ENCODE measurements around the gene HIVEP1. TPM values are rescaled to one million over a fixed set of nuclear protein-coding genes. Genes with fewer than 3 reads are reported as not detected.

Gene HIVEP1
- total RNA-seq, 6 donors from 2014 or later, result 22.9 to 48.5 (median 30.4) TPM

DNA sequence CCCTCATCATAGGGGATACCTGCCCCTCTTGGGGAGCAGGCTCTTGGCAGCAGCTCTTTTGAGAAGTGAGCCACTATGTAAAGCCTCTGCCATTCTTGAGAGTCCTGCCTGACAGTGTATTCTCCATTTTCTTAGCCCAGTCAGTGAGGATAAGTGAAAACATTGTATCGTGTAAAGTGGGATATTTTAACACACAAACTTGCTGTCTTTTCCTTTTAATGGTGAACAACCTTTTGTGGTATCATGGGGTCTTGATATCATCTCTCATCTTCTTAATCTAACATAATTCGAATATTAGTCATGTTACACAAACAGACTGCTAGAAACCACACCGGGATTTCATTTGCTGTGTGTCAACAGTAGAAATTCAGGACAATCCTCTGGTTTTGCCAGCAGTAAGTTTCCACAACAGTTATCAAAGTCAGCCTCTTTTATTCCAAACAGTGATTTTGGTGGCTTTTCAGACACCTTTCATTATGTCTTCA is 136.2 kb downstream of the HIVEP1 start:
- ATAC-seq (ENCODE audit: low FRiP score in 2 of 2) (no peak), DNase-seq (no peak)
- Histone ChIP-seq H3K27ac (no peak overlapping the region), H3K4me1 (no peaks in the 10 kb centered on the region), H3K27me3 (no peaks in the 10 kb centered on the region), H3K9me3 (no peaks in the 10 kb centered on the region), H3K36me3 (no peaks in the 10 kb centered on the region), H3K4me3 (no peak overlapping the region)
- 63 to 79% methylated on average over 3 of the region's 3 CpGs for WGBS, 2 donors
- TF ChIP-seq POLR2AphosphoS5 (IDR thresholded peaks at IDR 0.05) (no peak), EP300 (IDR thresholded peaks at IDR 0.05) (no peak), POLR2A (IDR thresholded peaks at IDR 0.05) (no peak), CTCF (IDR thresholded peaks at IDR 0.05) (no peak)

DNA sequence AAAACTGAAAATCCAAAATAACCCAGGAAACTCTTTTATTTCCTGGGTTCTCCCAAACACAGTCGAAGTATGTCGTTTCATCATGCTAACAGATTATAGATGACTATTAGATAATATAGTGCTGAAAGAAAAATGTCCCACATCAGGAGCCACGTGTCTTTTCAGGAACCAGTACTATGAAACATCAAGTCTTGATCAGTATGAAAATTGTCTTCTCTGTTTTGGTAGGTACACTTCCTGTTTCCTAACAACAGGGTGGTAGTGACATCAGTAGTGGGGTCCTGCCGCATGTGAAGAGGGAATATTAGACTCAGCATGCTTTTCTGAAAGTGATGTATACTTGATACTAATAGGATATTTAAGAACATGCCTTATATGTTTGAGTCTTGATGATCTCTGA is 136.7 kb downstream of the HIVEP1 start:
- Histone ChIP-seq H3K4me3 (no peak overlapping the region), H3K36me3 (no peaks in the 10 kb centered on the region), H3K9me3 (no peaks in the 10 kb centered on the region), H3K27ac (no peak overlapping the region), H3K4me1 (no peaks in the 10 kb centered on the region), H3K27me3 (no peaks in the 10 kb centered on the region)
- WGBS, 2 donors, result 49 to 55% methylated on average over 4 of the region's 4 CpGs
- TF ChIP-seq CTCF (IDR thresholded peaks at IDR 0.05) (no peak), POLR2AphosphoS5 (IDR thresholded peaks at IDR 0.05) (no peak), POLR2A (IDR thresholded peaks at IDR 0.05) (no peak), EP300 (IDR thresholded peaks at IDR 0.05) (no peak)
- ATAC-seq (ENCODE audit: low FRiP score in 2 of 2), result no peak
- no peak for DNase-seq

DNA sequence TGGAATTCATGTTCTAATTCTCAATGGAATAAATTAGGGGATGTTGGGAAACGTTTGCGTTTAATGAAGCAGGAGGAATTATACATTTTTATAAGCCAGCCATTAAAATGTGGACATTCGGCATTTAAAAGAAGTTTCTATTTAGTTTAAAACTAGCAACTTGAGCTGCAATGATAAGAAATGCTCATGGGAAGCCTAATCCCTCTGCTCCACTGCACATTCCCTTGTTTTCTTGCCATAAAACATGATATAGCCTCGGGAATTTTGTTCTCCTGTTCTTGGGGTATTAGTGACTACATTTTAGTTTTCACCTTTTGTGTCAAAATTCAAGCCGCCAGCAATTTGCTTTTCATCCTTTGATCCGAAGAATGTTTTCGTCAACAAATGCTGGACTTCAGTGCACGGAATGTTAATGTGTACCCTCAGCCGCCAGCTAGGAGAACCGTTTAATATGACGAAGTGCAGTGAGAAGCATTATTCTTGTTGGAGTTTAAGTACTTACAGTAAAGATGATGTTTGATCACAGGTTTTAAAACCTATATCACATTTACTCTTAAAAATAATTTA is 137.9 kb downstream of the HIVEP1 start:
- DNase-seq (no peak), ATAC-seq (ENCODE audit: low FRiP score in 2 of 2) (no peak)
- Histone ChIP-seq H3K9me3 (no peaks in the 10 kb centered on the region), H3K4me1 (no peaks in the 10 kb centered on the region), H3K27ac (no peak overlapping the region), H3K4me3 (no peak overlapping the region), H3K36me3 (no peaks in the 10 kb centered on the region), H3K27me3 (no peaks in the 10 kb centered on the region)
- WGBS, 2 donors, result 85% methylated on average over 11 of the region's 11 CpGs
- TF ChIP-seq EP300 (IDR thresholded peaks at IDR 0.05) (no peak), CTCF (IDR thresholded peaks at IDR 0.05) (no peak), POLR2A (IDR thresholded peaks at IDR 0.05) (no peak), POLR2AphosphoS5 (IDR thresholded peaks at IDR 0.05) (no peak)

GRCh38 chr6:12150812-12151432 is 138.8 kb downstream of the HIVEP1 start:
- Histone ChIP-seq H3K36me3 (no peaks in the 10 kb centered on the region), H3K27me3 (no peaks in the 10 kb centered on the region), H3K27ac (no peak overlapping the region), H3K4me3 (no peak overlapping the region), H3K4me1 (no peaks in the 10 kb centered on the region), H3K9me3 (no peaks in the 10 kb centered on the region)
- TF ChIP-seq EP300 (IDR thresholded peaks at IDR 0.05), result no peak
- ATAC-seq (ENCODE audit: low FRiP score in 2 of 2) (no peak), DNase-seq (no peak)
- 75% methylated on average over 7 of the region's 7 CpGs for WGBS, 2 donors

DNA sequence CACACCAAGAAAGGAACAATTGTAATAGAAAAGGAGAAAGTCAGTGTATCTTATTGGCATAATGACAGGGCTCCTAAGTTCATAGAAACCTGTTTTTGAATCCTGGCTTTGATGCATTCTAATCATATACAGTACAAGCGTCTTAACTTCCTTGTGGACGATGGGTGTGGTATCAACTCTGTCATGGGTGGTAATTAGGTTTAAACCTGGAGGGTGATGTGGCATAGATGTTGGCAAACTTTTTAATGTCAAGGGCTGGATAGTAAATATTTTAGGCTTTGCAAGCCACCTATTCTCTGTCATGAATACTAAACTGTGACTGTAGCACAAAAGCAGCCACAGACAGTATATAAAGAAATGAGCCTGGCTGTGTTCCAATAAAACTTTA is 139.3 kb downstream of the HIVEP1 start:
- H3K27ac ChIP-seq, result no peak overlapping the region
- TF ChIP-seq POLR2A (IDR thresholded peaks at IDR 0.05), result no peak
- TF ChIP-seq CTCF (IDR thresholded peaks at IDR 0.05), result no peak
- TF ChIP-seq POLR2AphosphoS5 (IDR thresholded peaks at IDR 0.05), result no peak
- no peak for TF ChIP-seq EP300 (IDR thresholded peaks at IDR 0.05)
- DNase-seq, result no peak
- no peaks in the 10 kb centered on the region for H3K27me3 ChIP-seq
- no peak for ATAC-seq (ENCODE audit: low FRiP score in 2 of 2)
- no peaks in the 10 kb centered on the region for H3K9me3 ChIP-seq
- H3K4me1 ChIP-seq, result no peaks in the 10 kb centered on the region
- H3K36me3 ChIP-seq, result no peaks in the 10 kb centered on the region
- no peak overlapping the region for H3K4me3 ChIP-seq
- whole genome bisulfite sequencing, 2 donors, result 87 to 89% methylated on average over 2 of the region's 2 CpGs

Measured in upper lobe of left lung (tissue), 6 donors.